Stimulated activated CD4-positive, alpha-beta T cell treated with anti-CD3 and anti-CD28 coated beads, Interleukin-15, amount 100 ng/mL, for 1 hour (primary cell): ENCODE measurements around the gene RAB1B.
A peak's percentile ranks its signal among the peaks of the same experiment; 100 is the strongest.

Experiments used
- DNase-seq, 2 donors: peaks; one replicate each; pipeline ENCODE4 v3.0.0-alpha.2; 2020; ENCODE audit warnings: low read depth in 1 of 2, low spot score in 1 of 2

The RAB1B gene

GRCh38 chr11:66268244-66268951 lies at the start of gene RAB1B:
Gene RAB1B, plus strand, starts transcription at chr11:66268639. Its CDS starts 41 bp downstream, at chr11:66268680.
- DNase-seq = peak; percentile 99 to 100

GRCh38 chr11:66218846-66219620 lies 49.4 kb upstream of the RAB1B start:
- DNase-seq = no peak

- no peak for DNase-seq
Observed at GRCh38 chr11:66219846-66220565, 48.4 kb upstream of the RAB1B start.

- no peak for DNase-seq
Observed at GRCh38 chr11:66220566-66220935, 47.9 kb upstream of the RAB1B start.

GRCh38 chr11:66221012-66221411 lies 47.4 kb upstream of the RAB1B start:
- DNase-seq = no peak

GRCh38 chr11:66221726-66222236 lies 46.7 kb upstream of the RAB1B start:
- no peak for DNase-seq

- peak; percentile 86 to 87 for DNase-seq
Observed at GRCh38 chr11:66222358-66223149, 45.9 kb upstream of the RAB1B start.

- no peak for DNase-seq
Observed at GRCh38 chr11:66224226-66224855, 44.1 kb upstream of the RAB1B start.

GRCh38 chr11:66225066-66225465 lies 43.4 kb upstream of the RAB1B start:
- DNase-seq = no peak

- no peak for DNase-seq
Observed at GRCh38 chr11:66226101-66226500, 42.3 kb upstream of the RAB1B start.

- no peak for DNase-seq
Observed at GRCh38 chr11:66227700-66228099, 40.7 kb upstream of the RAB1B start.

GRCh38 chr11:66228521-66228920 lies 39.9 kb upstream of the RAB1B start:
- DNase-seq = no peak

- no peak for DNase-seq
Observed at GRCh38 chr11:66230156-66230555, 38.3 kb upstream of the RAB1B start.

GRCh38 chr11:66230978-66231377 lies 37.5 kb upstream of the RAB1B start:
- DNase-seq = no peak

GRCh38 chr11:66231561-66231960 lies 36.9 kb upstream of the RAB1B start:
- DNase-seq = no peak

GRCh38 chr11:66232769-66233168 lies 35.7 kb upstream of the RAB1B start:
- DNase-seq = no peak

GRCh38 chr11:66233301-66233700 lies 35.1 kb upstream of the RAB1B start:
- no peak for DNase-seq

GRCh38 chr11:66235141-66235540 lies 33.3 kb upstream of the RAB1B start:
- DNase-seq = no peak

GRCh38 chr11:66237867-66238266 lies 30.6 kb upstream of the RAB1B start:
- DNase-seq = no peak

- no peak for DNase-seq
Observed at GRCh38 chr11:66238786-66239413, 29.5 kb upstream of the RAB1B start.
